HepG2 (cell line): ENCODE results near the gene POU3F3.

ENCODE experiments used
- CREB1 ChIP-seq, 2 experiments: fragments of 450-650 bp in 1 of 2; IDR thresholded peaks; 2 replicates each; pipeline ENCODE4 v1.6.1; 2016 to 2017; ENCODE audit warnings: control low read depth in 1 of 2, mild to moderate bottlenecking in 1 of 2, missing compliant biosample characterization in 1 of 2, missing genetic modification characterization in 1 of 2
- CTCF ChIP-seq: sonication (generic); formaldehyde crosslinking; IDR thresholded peaks from 2 replicates; pipeline ENCODE4 v1.5.0; 2020; ENCODE audit warnings: mild to moderate bottlenecking, missing genetic modification reagents, moderate library complexity
- GMEB2 ChIP-seq: IDR thresholded peaks from 2 replicates; pipeline ENCODE4 v1.6.1; 2016; ENCODE audit warnings: missing biosample characterization, missing genetic modification reagents, low read depth
- HMG20B ChIP-seq: conservative IDR thresholded peaks from 2 replicates; pipeline ENCODE4 v1.6.1; 2016; ENCODE audit warnings: missing genetic modification reagents, missing compliant biosample characterization
- LRRFIP1 ChIP-seq: sonication (generic); formaldehyde crosslinking; conservative IDR thresholded peaks from 2 replicates; pipeline ENCODE4 v1.4.0; 2020; ENCODE audit warnings: missing genetic modification reagents
- SMC3 ChIP-seq: IDR thresholded peaks from 2 replicates; pipeline ENCODE4 v1.6.1; 2011; ENCODE audit warnings: low read length, improper control_type of control experiment
- SP140L ChIP-seq: sonication (generic); formaldehyde crosslinking; IDR thresholded peaks from 2 replicates; pipeline ENCODE4 v1.4.0; 2020; ENCODE audit warnings: missing genetic modification reagents, borderline replicate concordance
- TBP ChIP-seq: sonication (generic); formaldehyde crosslinking; IDR thresholded peaks from 2 replicates; pipeline ENCODE4 v1.5.0; 2020; ENCODE audit warnings: missing genetic modification reagents
- UBTF ChIP-seq: sonication (generic); formaldehyde crosslinking; IDR thresholded peaks from 2 replicates; pipeline ENCODE4 v1.4.0; 2020; ENCODE audit warnings: mild to moderate bottlenecking, missing genetic modification reagents
- ZFP91 ChIP-seq: sonication (generic); formaldehyde crosslinking; IDR thresholded peaks from 2 replicates; pipeline ENCODE4 v1.9.0; 2022; ENCODE audit warnings: missing genetic modification reagents, mild to moderate bottlenecking, borderline replicate concordance
- ZNF274 ChIP-seq: sonication (generic); formaldehyde crosslinking; IDR thresholded peaks from 2 replicates; pipeline ENCODE4 v1.5.1; 2020; ENCODE audit warnings: mild to moderate bottlenecking, missing genetic modification reagents

GRCh38 chr2:104866883-104867812 is 13.2 kb downstream of the POU3F3 start:
- TF ChIP-seq SMC3 (no peak), UBTF (no peak), TBP (no peak), HMG20B (CRISPR knock-in tag) (no peak), SP140L (CRISPR knock-in tag) (no peak), CREB1 (IDR thresholded peaks at IDR 0.05) (no peak), CREB1 (CRISPR knock-in tag; IDR thresholded peaks at IDR 0.05) (no peak), LRRFIP1 (CRISPR knock-in tag) (no peak), GMEB2 (CRISPR knock-in tag) (no peak), ZFP91 (CRISPR knock-in tag) (no peak), ZNF274 (CRISPR knock-in tag) (no peak), CTCF (CRISPR knock-in tag) (no peak)
